ENCODE results near the gene ANKS1B.

ANKS1B gene

DNA sequence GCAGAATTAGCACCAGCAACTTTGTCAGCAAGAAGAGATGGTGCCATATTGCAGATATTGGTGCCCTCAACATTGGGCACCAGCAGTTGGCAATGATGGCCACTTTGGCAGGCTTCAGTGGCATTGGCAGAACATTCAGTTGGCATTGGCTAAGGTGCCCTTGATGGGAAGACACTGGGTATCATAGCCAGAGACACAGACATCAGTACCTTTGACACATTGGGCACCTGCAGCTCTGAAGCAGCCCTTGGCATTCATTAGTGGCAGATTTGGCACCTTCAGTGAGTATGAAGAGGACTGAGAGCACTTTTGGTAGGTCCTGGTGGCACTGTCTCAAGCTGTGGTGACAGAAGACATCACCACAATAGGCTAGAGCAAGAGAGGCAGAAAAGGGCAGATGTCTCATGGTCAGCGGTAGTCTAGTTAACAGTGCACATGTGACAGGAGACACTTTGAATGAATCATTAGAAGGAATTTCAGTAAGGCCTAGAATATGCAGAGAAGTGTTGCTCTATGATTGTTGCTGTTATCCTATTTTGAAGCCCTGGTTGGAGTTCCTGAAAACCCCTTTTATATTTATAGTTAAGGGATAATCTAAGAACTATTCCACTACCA, 917.5 kb downstream of the ANKS1B start:
- ChIA-PET CTCF (interaction anchor here (3.0 kb wide), 1 partner anchor 24 kb away, joined by 10 read pairs; no protein-coding TSS in a partner anchor), POLR2A (no interaction called here)
- TF ChIP-seq, protein P1, sequence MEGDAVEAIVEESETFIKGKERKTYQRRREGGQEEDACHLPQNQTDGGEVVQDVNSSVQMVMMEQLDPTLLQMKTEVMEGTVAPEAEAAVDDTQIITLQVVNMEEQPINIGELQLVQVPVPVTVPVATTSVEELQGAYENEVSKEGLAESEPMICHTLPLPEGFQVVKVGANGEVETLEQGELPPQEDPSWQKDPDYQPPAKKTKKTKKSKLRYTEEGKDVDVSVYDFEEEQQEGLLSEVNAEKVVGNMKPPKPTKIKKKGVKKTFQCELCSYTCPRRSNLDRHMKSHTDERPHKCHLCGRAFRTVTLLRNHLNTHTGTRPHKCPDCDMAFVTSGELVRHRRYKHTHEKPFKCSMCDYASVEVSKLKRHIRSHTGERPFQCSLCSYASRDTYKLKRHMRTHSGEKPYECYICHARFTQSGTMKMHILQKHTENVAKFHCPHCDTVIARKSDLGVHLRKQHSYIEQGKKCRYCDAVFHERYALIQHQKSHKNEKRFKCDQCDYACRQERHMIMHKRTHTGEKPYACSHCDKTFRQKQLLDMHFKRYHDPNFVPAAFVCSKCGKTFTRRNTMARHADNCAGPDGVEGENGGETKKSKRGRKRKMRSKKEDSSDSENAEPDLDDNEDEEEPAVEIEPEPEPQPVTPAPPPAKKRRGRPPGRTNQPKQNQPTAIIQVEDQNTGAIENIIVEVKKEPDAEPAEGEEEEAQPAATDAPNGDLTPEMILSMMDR (IDR thresholded peaks at IDR 0.05; ENCODE audit: control extremely low read depth, extremely low read depth, low read depth, missing control alignments): no peak
- no peak for DNase-seq (ENCODE audit: extremely low spot score)

DNA sequence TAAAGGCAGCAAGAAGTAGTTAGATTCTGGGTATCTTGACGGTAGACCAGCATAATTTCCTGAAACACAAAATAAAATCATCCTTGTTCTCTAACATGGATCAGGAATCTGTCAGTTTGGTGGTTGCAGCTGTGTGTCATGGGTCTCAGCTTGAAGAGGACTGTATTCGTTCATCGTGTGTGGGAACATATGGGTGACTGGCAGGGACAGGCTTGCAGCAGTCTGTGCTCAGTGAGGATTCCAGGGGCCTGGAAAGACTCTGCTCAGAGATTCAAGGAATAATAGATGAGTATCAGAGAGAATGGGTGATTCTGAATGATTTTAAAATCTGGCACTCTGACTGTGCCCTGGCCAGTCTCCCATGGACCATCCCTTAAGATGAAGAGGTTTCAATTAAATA, 918.0 kb downstream of the ANKS1B start:
- no peak for DNase-seq (ENCODE audit: extremely low spot score)

DNA sequence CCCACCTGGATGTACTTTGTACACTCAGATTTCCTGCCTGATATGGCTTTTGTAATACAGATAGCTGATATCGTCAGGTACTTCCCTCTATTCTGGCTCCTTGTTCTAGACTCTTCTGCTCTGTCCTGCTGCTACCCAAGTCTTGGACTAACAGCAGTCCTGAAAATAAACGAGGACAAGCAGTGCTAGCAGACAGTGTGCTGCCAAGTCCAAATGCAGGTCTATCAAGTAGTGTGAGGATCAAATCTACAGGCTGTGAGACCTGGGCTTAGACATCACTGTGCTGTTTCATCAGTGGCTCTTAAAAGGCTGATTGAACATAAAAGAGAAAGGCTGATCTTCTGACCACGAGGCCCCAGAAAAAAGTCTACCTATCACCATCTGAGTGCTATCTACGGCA, 921.6 kb downstream of the ANKS1B start:
- ChIA-PET POLR2A (no interaction called here), CTCF (interaction anchor here (1.0 kb wide), 1 partner anchor 10 kb away, joined by 3 read pairs; no protein-coding TSS in a partner anchor)
- DNase-seq (ENCODE audit: extremely low spot score): no peak
- TF ChIP-seq, protein P1 (IDR thresholded peaks at IDR 0.05; ENCODE audit: control extremely low read depth, extremely low read depth, low read depth, missing control alignments): no peak

More for the DNA sequence above, 918.0 kb downstream of the ANKS1B start:
- ChIA-PET CTCF (interaction anchor here (3.0 kb wide), 1 partner anchor 24 kb away, joined by 10 read pairs; no protein-coding TSS in a partner anchor), POLR2A (no interaction called here)
- TF ChIP-seq, protein P1 (IDR thresholded peaks at IDR 0.05; ENCODE audit: control extremely low read depth, extremely low read depth, low read depth, missing control alignments): no peak

DNA sequence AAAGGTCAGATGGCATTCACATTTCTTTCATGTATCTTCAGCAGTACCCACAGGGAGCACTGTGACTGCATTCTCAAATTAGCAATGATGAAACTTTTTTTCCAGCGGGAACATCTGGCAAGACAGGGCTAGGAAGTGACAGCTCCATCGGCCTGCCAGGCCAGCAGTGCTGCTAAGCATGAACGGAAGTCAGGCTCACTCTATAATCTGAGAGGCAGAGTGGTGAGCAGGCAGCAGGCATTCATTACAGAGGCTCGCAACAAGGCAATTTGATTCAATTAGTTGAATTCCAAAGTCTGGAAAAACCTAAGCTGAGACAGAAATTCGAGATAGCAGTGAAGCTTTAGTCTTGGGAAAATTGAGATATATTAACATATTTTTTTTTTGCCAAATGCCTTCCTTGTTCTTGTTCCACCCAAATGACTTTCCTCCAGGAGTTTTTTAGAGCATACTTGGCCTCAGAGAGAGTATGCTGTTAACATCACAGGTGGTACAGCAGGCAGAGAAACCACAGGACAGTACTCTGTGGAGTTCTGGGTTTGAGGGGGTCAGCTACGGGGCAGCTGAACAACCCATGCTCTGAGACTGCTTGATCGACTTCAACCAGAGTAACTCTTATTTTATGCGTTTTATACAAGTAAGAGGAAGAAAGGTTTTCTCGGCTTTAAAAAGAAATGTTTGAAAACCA, 924.8 kb downstream of the ANKS1B start:
- TF ChIP-seq, protein P1 (IDR thresholded peaks at IDR 0.05; ENCODE audit: control extremely low read depth, extremely low read depth, low read depth, missing control alignments): no peak
- CTCF ChIA-PET: interaction anchor here (1.2 kb wide), 1 partner anchor 16 kb away, joined by 5 read pairs; no protein-coding TSS in a partner anchor
- POLR2A ChIA-PET: interaction anchor here (0.6 kb wide), 1 partner anchor 118 kb away, joined by 4 read pairs; no protein-coding TSS in a partner anchor
- DNase-seq (ENCODE audit: extremely low spot score): no peak

DNA sequence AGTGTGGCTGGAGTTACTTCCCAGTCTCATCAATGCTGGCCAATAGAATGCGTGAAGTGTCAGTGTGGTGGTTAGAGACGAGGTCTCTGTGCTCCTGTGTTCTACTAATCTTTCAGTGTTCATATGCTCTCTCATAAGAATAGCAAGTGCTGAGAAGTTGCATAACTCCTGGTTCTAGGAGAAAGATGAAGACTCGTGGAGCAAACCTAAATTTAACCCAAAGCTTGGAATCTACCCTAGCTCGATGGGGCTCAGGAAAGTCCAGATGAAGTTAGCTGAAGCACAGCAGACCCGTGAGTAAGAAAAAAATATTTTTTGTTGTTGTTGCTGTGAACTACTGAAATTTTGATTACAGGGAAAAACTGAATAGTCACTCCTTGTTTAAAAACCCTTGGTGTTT, 927.1 kb downstream of the ANKS1B start:
- TF ChIP-seq, protein P1 (IDR thresholded peaks at IDR 0.05; ENCODE audit: control extremely low read depth, extremely low read depth, low read depth, missing control alignments): no peak
- no peak for DNase-seq (ENCODE audit: extremely low spot score)
- ChIA-PET CTCF (interaction anchor here (1.4 to 2.5 kb wide), 2 partner anchors 12 to 14 kb away, joined by 3 to 10 read pairs; no protein-coding TSS in a partner anchor), POLR2A (interaction anchor here (0.7 kb wide), 1 partner anchor 232 kb away, joined by 4 read pairs; no protein-coding TSS in a partner anchor)

DNA sequence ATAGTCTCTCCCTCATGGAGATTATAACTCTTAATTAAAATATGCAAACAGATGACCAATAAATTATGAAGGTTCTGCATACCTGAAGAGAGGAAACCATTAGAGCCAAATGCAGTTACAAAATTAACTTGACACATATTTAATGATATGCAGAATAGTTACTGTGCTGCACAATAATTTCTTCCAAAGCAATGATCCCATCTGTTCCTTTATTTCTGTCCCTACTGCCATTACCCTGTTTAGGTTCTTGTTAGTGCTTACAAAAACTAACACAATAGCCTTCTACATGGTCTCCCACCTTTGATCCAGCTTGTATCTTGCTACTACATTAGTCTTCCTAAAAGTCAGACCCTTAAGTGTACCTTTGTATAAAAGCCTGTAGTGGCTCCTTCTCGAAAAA, 928.5 kb downstream of the ANKS1B start:
- ChIA-PET POLR2A (no interaction called here), CTCF (interaction anchor here (1.6 to 2.5 kb wide), 2 partner anchors 12 to 200 kb away, joined by 3 to 10 read pairs; no protein-coding TSS in a partner anchor)
- TF ChIP-seq, protein P1 (IDR thresholded peaks at IDR 0.05; ENCODE audit: control extremely low read depth, extremely low read depth, low read depth, missing control alignments): no peak
- DNase-seq (ENCODE audit: extremely low spot score): no peak

All from GM10248 (cell line).